ENCODE measurements around the gene ATP8B1. TPM values are rescaled to one million over a fixed set of nuclear protein-coding genes. Genes with fewer than 3 reads are reported as not detected.

ATP8B1 gene
- total and polyA plus RNA-seq, 2 donors (not counting 3 experiments of a cell fraction or from before 2014, with no cell fraction given), result 49.3 to 100 TPM

DNA sequence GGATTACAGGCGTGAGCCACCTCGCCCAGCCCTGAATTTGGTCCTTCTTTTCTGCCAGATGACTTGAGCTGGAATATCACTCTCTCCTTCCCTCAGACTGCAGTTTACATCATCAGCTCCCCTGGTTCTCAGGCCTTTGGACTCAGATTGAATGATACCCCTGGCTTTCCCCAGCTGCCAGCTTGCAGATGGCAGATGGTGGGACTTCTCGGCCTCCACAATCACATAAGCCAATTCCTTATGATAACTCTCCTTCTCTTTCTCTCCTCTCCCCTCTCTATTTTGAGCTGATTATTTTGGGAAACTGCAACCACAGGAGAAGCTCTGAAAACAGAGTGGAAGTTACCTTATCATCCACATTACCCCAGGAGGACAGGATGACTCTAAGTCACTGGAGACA, 33.4 kb upstream of the ATP8B1 start:
- no peak overlapping the region for H3K9ac ChIP-seq (replicated peaks; ENCODE audit: extremely low read depth, insufficient read depth, low read length)
- no peak overlapping the region for H3K4me2 ChIP-seq (ENCODE audit: insufficient read depth, low read length)
- H3K4me1 ChIP-seq (ENCODE audit: control insufficient read depth, extremely low read depth, insufficient read depth, low read length), result peaks cover 32% of the 10 kb centered on the region
- no peaks in the 10 kb centered on the region for H4K20me1 ChIP-seq (replicated peaks; ENCODE audit: control insufficient read depth, extremely low read depth, insufficient read depth, low read length)
- FAIRE-seq (no peak), DNase-seq (ENCODE audit: low read depth, low spot score) (no peak)
- BruUV-seq (replicated peaks), result no TSS peak
- intact Hi-C loops (cut with micrococcal nuclease) (no loop called here), dilution Hi-C loops (cut with MboI; ENCODE audit: extremely low pct_ligation_motif_present, low sequenced_read_pairs) (no loop called here)
- no peak overlapping the region for H3K27ac ChIP-seq (ENCODE audit: insufficient read depth, low read depth, low read length)
- H3K9me3 ChIP-seq (replicated peaks; ENCODE audit: control insufficient read depth, insufficient read depth, low read length), result no peaks in the 10 kb centered on the region
- H3K27me3 ChIP-seq (ENCODE audit: control insufficient read depth in 2 of 2, insufficient read depth in 2 of 2, low read length in 2 of 2), result no peaks in the 10 kb centered on the region
- H2AFZ ChIP-seq (ENCODE audit: low read depth, low read length), result no peak overlapping the region
- no peaks in the 10 kb centered on the region for H3K79me2 ChIP-seq (ENCODE audit: control insufficient read depth, insufficient read depth, low read length)
- H3K4me3 ChIP-seq (replicated peaks in 1 of 3; ENCODE audit: insufficient read depth in 1 of 3, low read depth in 1 of 3, low read length in 3 of 3), result no peak overlapping the region
- no peaks in the 10 kb centered on the region for H3K9me1 ChIP-seq (replicated peaks; ENCODE audit: control insufficient read depth, extremely low read depth, insufficient read depth, low read length)
- CTCF ChIA-PET, result interaction anchor here (0.9 to 1.1 kb wide), 3 partner anchors 10 to 285 kb away, joined by 3 to 4 read pairs (median 3); no protein-coding TSS in a partner anchor
- H3K36me3 ChIP-seq (ENCODE audit: control insufficient read depth in 2 of 2, extremely low read depth in 1 of 2, insufficient read depth in 2 of 2, low read length in 2 of 2), result no peaks in the 10 kb centered on the region
- POLR2A ChIA-PET, result no interaction called here
- no peak for TF ChIP-seq MYC (IDR thresholded peaks at IDR 0.05; ENCODE audit: low read depth, low read length)
- TF ChIP-seq, protein P1, sequence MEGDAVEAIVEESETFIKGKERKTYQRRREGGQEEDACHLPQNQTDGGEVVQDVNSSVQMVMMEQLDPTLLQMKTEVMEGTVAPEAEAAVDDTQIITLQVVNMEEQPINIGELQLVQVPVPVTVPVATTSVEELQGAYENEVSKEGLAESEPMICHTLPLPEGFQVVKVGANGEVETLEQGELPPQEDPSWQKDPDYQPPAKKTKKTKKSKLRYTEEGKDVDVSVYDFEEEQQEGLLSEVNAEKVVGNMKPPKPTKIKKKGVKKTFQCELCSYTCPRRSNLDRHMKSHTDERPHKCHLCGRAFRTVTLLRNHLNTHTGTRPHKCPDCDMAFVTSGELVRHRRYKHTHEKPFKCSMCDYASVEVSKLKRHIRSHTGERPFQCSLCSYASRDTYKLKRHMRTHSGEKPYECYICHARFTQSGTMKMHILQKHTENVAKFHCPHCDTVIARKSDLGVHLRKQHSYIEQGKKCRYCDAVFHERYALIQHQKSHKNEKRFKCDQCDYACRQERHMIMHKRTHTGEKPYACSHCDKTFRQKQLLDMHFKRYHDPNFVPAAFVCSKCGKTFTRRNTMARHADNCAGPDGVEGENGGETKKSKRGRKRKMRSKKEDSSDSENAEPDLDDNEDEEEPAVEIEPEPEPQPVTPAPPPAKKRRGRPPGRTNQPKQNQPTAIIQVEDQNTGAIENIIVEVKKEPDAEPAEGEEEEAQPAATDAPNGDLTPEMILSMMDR (IDR thresholded peaks at IDR 0.05; ENCODE audit: extremely low read depth in 1 of 2, insufficient read depth in 1 of 2, low read depth in 1 of 2, low read length in 2 of 2), result no peak
- TF ChIP-seq, protein P2, sequence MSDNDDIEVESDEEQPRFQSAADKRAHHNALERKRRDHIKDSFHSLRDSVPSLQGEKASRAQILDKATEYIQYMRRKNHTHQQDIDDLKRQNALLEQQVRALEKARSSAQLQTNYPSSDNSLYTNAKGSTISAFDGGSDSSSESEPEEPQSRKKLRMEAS (IDR thresholded peaks at IDR 0.05; ENCODE audit: insufficient read depth, insufficient read length), result no peak
- no peak for TF ChIP-seq FOS (IDR thresholded peaks at IDR 0.05; ENCODE audit: borderline replicate concordance, insufficient read depth, low read length)
- TF ChIP-seq POLR2A (IDR thresholded peaks at IDR 0.05; ENCODE audit: low read depth, low read length), result no peak
- no peak for TF ChIP-seq EZH2 (IDR thresholded peaks at IDR 0.05; ENCODE audit: borderline replicate concordance, low read depth, low read length, severe bottlenecking)
- TF ChIP-seq JUN (IDR thresholded peaks at IDR 0.05; ENCODE audit: borderline replicate concordance, insufficient read depth, insufficient read length, low read depth), result no peak
- no peak for TF ChIP-seq GATA2 (IDR thresholded peaks at IDR 0.05; ENCODE audit: insufficient read depth, insufficient read length, low read depth, low read length)
- TF ChIP-seq POLR2AphosphoS5 (IDR thresholded peaks at IDR 0.05; ENCODE audit: insufficient read depth, low read depth, low read length), result no peak

Data from endothelial cell of umbilical vein (primary cell).